ENCODE measurements around the gene THOC1. TPM values are rescaled to one million over a fixed set of nuclear protein-coding genes. Genes with fewer than 3 reads are reported as not detected.

The THOC1 gene
- total and polyA plus RNA-seq, 2 of the 8 experiments (the other 6 are each of a cell fraction or from before 2014, with no cell fraction given) = 19.1 to 66.4 TPM

DNA sequence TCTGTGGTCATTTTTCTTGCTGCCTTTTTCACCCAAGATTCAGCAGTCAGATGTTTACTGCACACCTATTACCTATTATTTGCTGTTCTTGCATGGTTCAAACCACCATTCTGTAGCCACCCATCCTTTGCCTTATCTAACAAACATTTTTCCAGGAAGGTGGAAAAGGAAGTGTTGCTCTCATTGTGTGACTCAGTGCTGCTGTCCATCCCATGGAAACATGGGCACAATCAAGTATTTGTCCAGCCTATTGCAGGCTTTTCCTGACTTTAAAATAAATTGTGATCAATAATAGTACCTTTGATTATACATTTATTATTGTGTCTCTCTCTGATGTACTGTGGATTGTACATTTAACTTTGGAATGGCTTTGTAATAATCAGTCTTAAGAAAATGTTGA is 56.3 kb downstream of the THOC1 start (continued):
- TF ChIP-seq, protein P1, sequence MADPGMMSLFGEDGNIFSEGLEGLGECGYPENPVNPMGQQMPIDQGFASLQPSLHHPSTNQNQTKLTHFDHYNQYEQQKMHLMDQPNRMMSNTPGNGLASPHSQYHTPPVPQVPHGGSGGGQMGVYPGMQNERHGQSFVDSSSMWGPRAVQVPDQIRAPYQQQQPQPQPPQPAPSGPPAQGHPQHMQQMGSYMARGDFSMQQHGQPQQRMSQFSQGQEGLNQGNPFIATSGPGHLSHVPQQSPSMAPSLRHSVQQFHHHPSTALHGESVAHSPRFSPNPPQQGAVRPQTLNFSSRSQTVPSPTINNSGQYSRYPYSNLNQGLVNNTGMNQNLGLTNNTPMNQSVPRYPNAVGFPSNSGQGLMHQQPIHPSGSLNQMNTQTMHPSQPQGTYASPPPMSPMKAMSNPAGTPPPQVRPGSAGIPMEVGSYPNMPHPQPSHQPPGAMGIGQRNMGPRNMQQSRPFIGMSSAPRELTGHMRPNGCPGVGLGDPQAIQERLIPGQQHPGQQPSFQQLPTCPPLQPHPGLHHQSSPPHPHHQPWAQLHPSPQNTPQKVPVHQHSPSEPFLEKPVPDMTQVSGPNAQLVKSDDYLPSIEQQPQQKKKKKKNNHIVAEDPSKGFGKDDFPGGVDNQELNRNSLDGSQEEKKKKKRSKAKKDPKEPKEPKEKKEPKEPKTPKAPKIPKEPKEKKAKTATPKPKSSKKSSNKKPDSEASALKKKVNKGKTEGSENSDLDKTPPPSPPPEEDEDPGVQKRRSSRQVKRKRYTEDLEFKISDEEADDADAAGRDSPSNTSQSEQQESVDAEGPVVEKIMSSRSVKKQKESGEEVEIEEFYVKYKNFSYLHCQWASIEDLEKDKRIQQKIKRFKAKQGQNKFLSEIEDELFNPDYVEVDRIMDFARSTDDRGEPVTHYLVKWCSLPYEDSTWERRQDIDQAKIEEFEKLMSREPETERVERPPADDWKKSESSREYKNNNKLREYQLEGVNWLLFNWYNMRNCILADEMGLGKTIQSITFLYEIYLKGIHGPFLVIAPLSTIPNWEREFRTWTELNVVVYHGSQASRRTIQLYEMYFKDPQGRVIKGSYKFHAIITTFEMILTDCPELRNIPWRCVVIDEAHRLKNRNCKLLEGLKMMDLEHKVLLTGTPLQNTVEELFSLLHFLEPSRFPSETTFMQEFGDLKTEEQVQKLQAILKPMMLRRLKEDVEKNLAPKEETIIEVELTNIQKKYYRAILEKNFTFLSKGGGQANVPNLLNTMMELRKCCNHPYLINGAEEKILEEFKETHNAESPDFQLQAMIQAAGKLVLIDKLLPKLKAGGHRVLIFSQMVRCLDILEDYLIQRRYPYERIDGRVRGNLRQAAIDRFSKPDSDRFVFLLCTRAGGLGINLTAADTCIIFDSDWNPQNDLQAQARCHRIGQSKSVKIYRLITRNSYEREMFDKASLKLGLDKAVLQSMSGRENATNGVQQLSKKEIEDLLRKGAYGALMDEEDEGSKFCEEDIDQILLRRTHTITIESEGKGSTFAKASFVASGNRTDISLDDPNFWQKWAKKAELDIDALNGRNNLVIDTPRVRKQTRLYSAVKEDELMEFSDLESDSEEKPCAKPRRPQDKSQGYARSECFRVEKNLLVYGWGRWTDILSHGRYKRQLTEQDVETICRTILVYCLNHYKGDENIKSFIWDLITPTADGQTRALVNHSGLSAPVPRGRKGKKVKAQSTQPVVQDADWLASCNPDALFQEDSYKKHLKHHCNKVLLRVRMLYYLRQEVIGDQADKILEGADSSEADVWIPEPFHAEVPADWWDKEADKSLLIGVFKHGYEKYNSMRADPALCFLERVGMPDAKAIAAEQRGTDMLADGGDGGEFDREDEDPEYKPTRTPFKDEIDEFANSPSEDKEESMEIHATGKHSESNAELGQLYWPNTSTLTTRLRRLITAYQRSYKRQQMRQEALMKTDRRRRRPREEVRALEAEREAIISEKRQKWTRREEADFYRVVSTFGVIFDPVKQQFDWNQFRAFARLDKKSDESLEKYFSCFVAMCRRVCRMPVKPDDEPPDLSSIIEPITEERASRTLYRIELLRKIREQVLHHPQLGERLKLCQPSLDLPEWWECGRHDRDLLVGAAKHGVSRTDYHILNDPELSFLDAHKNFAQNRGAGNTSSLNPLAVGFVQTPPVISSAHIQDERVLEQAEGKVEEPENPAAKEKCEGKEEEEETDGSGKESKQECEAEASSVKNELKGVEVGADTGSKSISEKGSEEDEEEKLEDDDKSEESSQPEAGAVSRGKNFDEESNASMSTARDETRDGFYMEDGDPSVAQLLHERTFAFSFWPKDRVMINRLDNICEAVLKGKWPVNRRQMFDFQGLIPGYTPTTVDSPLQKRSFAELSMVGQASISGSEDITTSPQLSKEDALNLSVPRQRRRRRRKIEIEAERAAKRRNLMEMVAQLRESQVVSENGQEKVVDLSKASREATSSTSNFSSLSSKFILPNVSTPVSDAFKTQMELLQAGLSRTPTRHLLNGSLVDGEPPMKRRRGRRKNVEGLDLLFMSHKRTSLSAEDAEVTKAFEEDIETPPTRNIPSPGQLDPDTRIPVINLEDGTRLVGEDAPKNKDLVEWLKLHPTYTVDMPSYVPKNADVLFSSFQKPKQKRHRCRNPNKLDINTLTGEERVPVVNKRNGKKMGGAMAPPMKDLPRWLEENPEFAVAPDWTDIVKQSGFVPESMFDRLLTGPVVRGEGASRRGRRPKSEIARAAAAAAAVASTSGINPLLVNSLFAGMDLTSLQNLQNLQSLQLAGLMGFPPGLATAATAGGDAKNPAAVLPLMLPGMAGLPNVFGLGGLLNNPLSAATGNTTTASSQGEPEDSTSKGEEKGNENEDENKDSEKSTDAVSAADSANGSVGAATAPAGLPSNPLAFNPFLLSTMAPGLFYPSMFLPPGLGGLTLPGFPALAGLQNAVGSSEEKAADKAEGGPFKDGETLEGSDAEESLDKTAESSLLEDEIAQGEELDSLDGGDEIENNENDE (IDR thresholded peaks at IDR 0.05; ENCODE audit: insufficient replicate concordance, low read length) = no peak
- TF ChIP-seq CREB1 (IDR thresholded peaks at IDR 0.05) = no peak

Measured in H1 (cell line).